Activated naive CD4-positive, alpha-beta T cell (primary cell): Measurements from ENCODE around the gene TMEM108.

Source experiments
- DNase-seq, 4 experiments: peaks; one replicate each; lab custom pipeline; 2025; lab: John Stamatoyannopoulos, UW

The TMEM108 gene

GRCh38 chr3:133054586-133054985 lies 16.4 kb downstream of the TMEM108 start:
- no peak for DNase-seq

GRCh38 chr3:133055339-133055738 lies 17.1 kb downstream of the TMEM108 start:
- no peak for DNase-seq

- no peak for DNase-seq
Measured at GRCh38 chr3:133058243-133058642, 20.1 kb downstream of the TMEM108 start.

- no peak for DNase-seq
Measured at GRCh38 chr3:133058831-133059230, 20.6 kb downstream of the TMEM108 start.

GRCh38 chr3:133065193-133065961 lies 27.2 kb downstream of the TMEM108 start:
- no peak for DNase-seq

- DNase-seq: no peak
Measured at GRCh38 chr3:133066026-133066425, 27.8 kb downstream of the TMEM108 start.

- no peak for DNase-seq
Measured at GRCh38 chr3:133069556-133070286, 31.5 kb downstream of the TMEM108 start.

- DNase-seq: no peak
Measured at GRCh38 chr3:133074977-133075376, 36.8 kb downstream of the TMEM108 start.

GRCh38 chr3:133077688-133078087 lies 39.5 kb downstream of the TMEM108 start:
- DNase-seq: no peak

GRCh38 chr3:133079621-133080020 lies 41.4 kb downstream of the TMEM108 start:
- DNase-seq: no peak

GRCh38 chr3:133081016-133081415 lies 42.8 kb downstream of the TMEM108 start:
- no peak for DNase-seq

GRCh38 chr3:133083395-133083794 lies 45.2 kb downstream of the TMEM108 start:
- DNase-seq: no peak

- DNase-seq: no peak
Measured at GRCh38 chr3:133089906-133090485, 51.8 kb downstream of the TMEM108 start.

GRCh38 chr3:133092681-133093080 lies 54.5 kb downstream of the TMEM108 start:
- DNase-seq: no peak

GRCh38 chr3:133093366-133093765 lies 55.2 kb downstream of the TMEM108 start:
- DNase-seq: no peak

- no peak for DNase-seq
Measured at GRCh38 chr3:133096900-133097613, 58.9 kb downstream of the TMEM108 start.

GRCh38 chr3:133103706-133104105 lies 65.5 kb downstream of the TMEM108 start:
- no peak for DNase-seq

GRCh38 chr3:133106169-133106568 lies 68.0 kb downstream of the TMEM108 start:
- no peak for DNase-seq

- no peak for DNase-seq
Measured at GRCh38 chr3:133112666-133113065, 74.5 kb downstream of the TMEM108 start.

GRCh38 chr3:133113526-133113925 lies 75.3 kb downstream of the TMEM108 start:
- DNase-seq: no peak

- no peak for DNase-seq
Measured at GRCh38 chr3:133113927-133114597, 75.9 kb downstream of the TMEM108 start.

- DNase-seq: no peak
Measured at GRCh38 chr3:133115176-133115575, 77.0 kb downstream of the TMEM108 start.
